Keratinocyte (primary cell): ENCODE results near the gene HDAC9. TPM values are rescaled to one million over a fixed set of nuclear protein-coding genes. Genes with fewer than 3 reads are reported as not detected.
A peak's percentile ranks its signal among the peaks of the same experiment; 100 is the strongest.

ENCODE experiments used
- DNase-seq: peaks from one replicate; pipeline ENCODE4 v3.0.0-alpha.2; 2011; ENCODE audit warnings: low read depth, missing footprints, low spot score
- FAIRE-seq: peaks from 2 replicates; lab custom pipeline; 2011; peaks lifted over from hg19 to GRCh38; lab: Jason Lieb, UNC
- H2AFZ ChIP-seq: 2 replicates; pipeline ENCODE4 v1.6.0; 2012; ENCODE audit warnings: low read length, control low read depth, inconsistent platforms; ENCODE audit not compliant: control insufficient read depth
- H3K27ac ChIP-seq: 2 replicates; pipeline ENCODE4 v1.5.1; 2011; ENCODE audit warnings: low read length; ENCODE audit not compliant: control insufficient read depth, insufficient read depth
- H3K27me3 ChIP-seq: 3 replicates; pipeline ENCODE4 v1.6.0; 2011; ENCODE audit warnings: low read length; ENCODE audit not compliant: control insufficient read depth, insufficient read depth; ENCODE audit errors: extremely low read depth
- H3K36me3 ChIP-seq, 2 experiments: 2 replicates in 1 of 2; 3 replicates in 1 of 2; pipeline ENCODE4 v1.5.1; 2011; ENCODE audit warnings: low read length in 2 of 2, mild to moderate bottlenecking in 1 of 2; ENCODE audit not compliant: control insufficient read depth in 2 of 2, insufficient read depth in 2 of 2; ENCODE audit errors: extremely low read depth in 1 of 2
- H3K4me1 ChIP-seq: 3 replicates; pipeline ENCODE4 v1.5.1; 2011; ENCODE audit warnings: low read length; ENCODE audit not compliant: control insufficient read depth, insufficient read depth; ENCODE audit errors: extremely low read depth
- H3K4me2 ChIP-seq: 3 replicates; pipeline ENCODE4 v1.6.0; 2011; ENCODE audit warnings: low read depth, low read length; ENCODE audit not compliant: control insufficient read depth, insufficient read depth; ENCODE audit errors: extremely low read depth
- H3K4me3 ChIP-seq, 3 experiments: fragments of 200-600 bp in 1 of 3; sonication (generic) in 1 of 3; 2 replicates in 2 of 3; 3 replicates in 1 of 3; pipeline ENCODE4 v1.5.1; 2011 to 2016; ENCODE audit warnings: low read length in 3 of 3, mild to moderate bottlenecking in 3 of 3, control low read depth in 2 of 3, inconsistent platforms in 1 of 3, low read depth in 1 of 3, mixed read lengths in 1 of 3, mixed run types in 1 of 3, moderate library complexity in 1 of 3; ENCODE audit not compliant: control insufficient read depth in 2 of 3, insufficient read depth in 2 of 3; ENCODE audit errors: extremely low read depth in 1 of 3
- H3K79me2 ChIP-seq: 2 replicates; pipeline ENCODE4 v1.6.0; 2012; ENCODE audit warnings: low read length; ENCODE audit not compliant: control insufficient read depth, insufficient read depth
- H3K9ac ChIP-seq: 3 replicates; pipeline ENCODE4 v1.6.0; 2011; ENCODE audit warnings: low read length; ENCODE audit not compliant: control insufficient read depth, insufficient read depth; ENCODE audit errors: extremely low read depth
- H3K9me1 ChIP-seq: 3 replicates; pipeline ENCODE4 v1.6.0; 2011; ENCODE audit warnings: low read length; ENCODE audit not compliant: control insufficient read depth, insufficient read depth; ENCODE audit errors: extremely low read depth
- H3K9me3 ChIP-seq: 2 replicates; pipeline ENCODE4 v1.5.1; 2012; ENCODE audit warnings: low read depth, low read length; ENCODE audit not compliant: control insufficient read depth
- H4K20me1 ChIP-seq: 3 replicates; pipeline ENCODE4 v1.6.0; 2011; ENCODE audit warnings: low read length; ENCODE audit not compliant: control insufficient read depth, insufficient read depth; ENCODE audit errors: extremely low read depth
- CTCF ChIP-seq, 3 experiments: IDR thresholded peaks in 1 of 3; conservative IDR thresholded peaks in 1 of 3; optimal IDR thresholded peaks in 1 of 3; 2 replicates in 2 of 3; 3 replicates in 1 of 3; pipeline versions ENCODE3 to v1.5.1; 2011; ENCODE audit warnings: low read length in 3 of 3, mild to moderate bottlenecking in 3 of 3, moderate library complexity in 2 of 3, control low read depth in 1 of 3, inconsistent platforms in 1 of 3; ENCODE audit not compliant: insufficient read depth in 2 of 3; ENCODE audit errors: extremely low read depth in 1 of 3
- EZH2 ChIP-seq: IDR thresholded peaks from one replicate; pipeline ENCODE4 v1.6.1; 2012; ENCODE audit warnings: inconsistent platforms, mild to moderate bottlenecking, low read length, moderate library complexity
- dilution Hi-C: fragments of 300-500 bp; cut with MboI; formaldehyde crosslinking; loops from one replicate; pipeline ENCODE4 v1.7.0; 2020; ENCODE audit warnings: low sequenced_read_pairs; ENCODE audit not compliant: extremely low pct_ligation_motif_present
- polyA plus RNA-seq, 5 experiments: library from polyadenylated mRNA; depleted of rRNA in 3 of 5; stranded (reverse) in 3 of 5; stranded (forward) in 1 of 5; unstranded in 1 of 5; fragments of >200 nt; gene quantifications; 1 replicate in 1 of 5; 2 replicates in 3 of 5; 3 replicates in 1 of 5; pipeline versions ENCODE4 v1.2.1 to v1.2.3, GENCODE V29; 2011 to 2012; ENCODE audit warnings: missing spikeins in 2 of 5, low read depth in 1 of 5, low replicate concordance in 1 of 5

HDAC9 gene
- polyA plus RNA-seq, 1 donor (not counting 4 experiments of a cell fraction or from before 2014, with no cell fraction given) = 24.6 TPM

- Histone ChIP-seq H3K79me2 (no peaks in the 10 kb centered on the region), H2AFZ (peak overlapping the region; percentile 93), H3K36me3 (no peaks in the 10 kb centered on the region), H3K4me1 (peaks cover 33% of the 10 kb centered on the region), H3K27me3 (no peaks in the 10 kb centered on the region), H3K4me3 (peak overlapping the region; percentile 22 to 65 (median 52)), H3K27ac (peak overlapping the region; percentile 90), H3K9ac (peak overlapping the region; percentile 68), H3K9me1 (no peaks in the 10 kb centered on the region), H4K20me1 (no peaks in the 10 kb centered on the region), H3K4me2 (peak overlapping the region; percentile 96), H3K9me3 (no peaks in the 10 kb centered on the region)
- TF ChIP-seq CTCF (optimal IDR thresholded peaks at IDR 0.05 in 1 of 3, IDR thresholded peaks at IDR 0.05 in 1 of 3, conservative IDR thresholded peaks at IDR 0.05 in 1 of 3; ENCODE audit: extremely low read depth in 1 of 3, insufficient read depth in 2 of 3, low read length in 3 of 3) = no peak
- TF ChIP-seq EZH2 = no peak
- peak; percentile 41 for DNase-seq
- dilution Hi-C loops = no loop called here
- FAIRE-seq = peak; percentile 95
Measured at GRCh38 chr7:18895456-18895855, 399.9 kb downstream of the HDAC9 start.

- Histone ChIP-seq H3K9ac (no peak overlapping the region), H2AFZ (peak overlapping the region; percentile 89), H3K27ac (peak overlapping the region; percentile 90), H3K36me3 (no peaks in the 10 kb centered on the region), H4K20me1 (no peaks in the 10 kb centered on the region), H3K4me2 (no peak overlapping the region), H3K79me2 (no peaks in the 10 kb centered on the region), H3K4me3 (no peak overlapping the region), H3K9me3 (no peaks in the 10 kb centered on the region), H3K4me1 (peaks cover 33% of the 10 kb centered on the region), H3K9me1 (no peaks in the 10 kb centered on the region), H3K27me3 (no peaks in the 10 kb centered on the region)
- DNase-seq (no peak), FAIRE-seq (peak; percentile 43)
- TF ChIP-seq EZH2 (no peak), CTCF (optimal IDR thresholded peaks at IDR 0.05 in 1 of 3, IDR thresholded peaks at IDR 0.05 in 1 of 3, conservative IDR thresholded peaks at IDR 0.05 in 1 of 3; ENCODE audit: extremely low read depth in 1 of 3, insufficient read depth in 2 of 3, low read length in 3 of 3) (no peak)
- dilution Hi-C loops = no loop called here
Measured at GRCh38 chr7:18896343-18896975, 400.9 kb downstream of the HDAC9 start.
